K562 (cell line): ENCODE measurements around the gene GRIN2A. TPM values are rescaled to one million over a fixed set of nuclear protein-coding genes. Genes with fewer than 3 reads are reported as not detected.

Experiments
- ATAC-seq: fragments of 200-7000 bp; cut with Tn5 transposase; 3 replicates; pipeline ENCODE4 v1.9.1; 2020; ENCODE audit warnings: moderate library complexity
- BruUV-seq: library from RNA; stranded (reverse); fragments of 400-500 nt; replicated peaks from 2 replicates; lab custom pipeline; 2021; lab: Mats Ljungman, UMichigan
- CTCF ChIA-PET: fragments of 300-600 bp; formaldehyde crosslinking; extraction: SDS; loops from one replicate; lab custom pipeline; 2021; ENCODE audit warnings: low intra/inter-chr PET ratio; lab: Yijun Ruan, JAX
- POLR2A ChIA-PET: fragments of 300-600, 350-650 bp; sonication (Branson Sonifier 250); formaldehyde crosslinking; extraction: SDS; loops from one replicate; lab custom pipeline; 2021; ENCODE audit warnings: antibody characterized with exemption, inconsistent platforms; lab: Yijun Ruan, JAX
- DNase-seq, 4 experiments: peaks; one replicate each; pipeline versions ENCODE4 v3.0.0 to v3.0.0-alpha.2; 2011 to 2018; ENCODE audit warnings: low spot score in 3 of 4, mixed read lengths in 3 of 4; ENCODE audit errors: extremely low read depth in 1 of 4
- FAIRE-seq: peaks from 2 replicates; lab custom pipeline; 2011; peaks lifted over from hg19 to GRCh38; lab: Jason Lieb, UNC
- H2AFZ ChIP-seq: 2 replicates; pipeline ENCODE4 v1.6.0; 2011; ENCODE audit warnings: low read depth, low read length, control low read depth, inconsistent platforms
- H3K27ac ChIP-seq: fragments of 200-600 bp; 3 replicates; pipeline ENCODE4 v1.8.0; 2011; ENCODE audit warnings: low read depth, mild to moderate bottlenecking, control low read depth, inconsistent platforms, low read length, moderate library complexity, mixed read lengths; ENCODE audit errors: extremely low read depth
- H3K27me3 ChIP-seq, 2 experiments: fragments of 300-600 bp in 1 of 2; 2 replicates in 1 of 2; 3 replicates in 1 of 2; pipeline versions ENCODE4 v1.6.0 to v1.8.0; 2011; ENCODE audit warnings: inconsistent platforms in 2 of 2, low read length in 2 of 2, mild to moderate bottlenecking in 1 of 2, mixed read lengths in 1 of 2, moderate library complexity in 1 of 2; ENCODE audit not compliant: control insufficient read depth in 2 of 2, insufficient read depth in 2 of 2
- H3K36me3 ChIP-seq: fragments of 300-600 bp; 3 replicates; pipeline ENCODE4 v1.8.0; 2011; ENCODE audit warnings: mild to moderate bottlenecking, low read length, inconsistent platforms; ENCODE audit not compliant: control insufficient read depth, insufficient read depth
- H3K4me1 ChIP-seq, 2 experiments: fragments of 200-600 bp in 1 of 2; replicated peaks in 1 of 2; 2 replicates in 1 of 2; 3 replicates in 1 of 2; pipeline versions ENCODE4 v1.5.1 to v1.8.0; 2011; ENCODE audit warnings: inconsistent platforms in 2 of 2, low read length in 2 of 2, mild to moderate bottlenecking in 1 of 2, mixed read lengths in 1 of 2, moderate library complexity in 1 of 2; ENCODE audit not compliant: control insufficient read depth in 2 of 2, insufficient read depth in 2 of 2
- H3K4me2 ChIP-seq: 2 replicates; pipeline ENCODE4 v1.6.1; 2011; ENCODE audit warnings: low read length, control low read depth, inconsistent platforms, mixed read lengths; ENCODE audit not compliant: insufficient read depth
- H3K4me3 ChIP-seq: fragments of 200-600 bp; sonication (generic), shearing (Covaris generic); 2 replicates; pipeline ENCODE4 v1.5.1; 2016; ENCODE audit warnings: control low read depth, inconsistent platforms
- H3K79me2 ChIP-seq: fragments of 200-600 bp; 3 replicates; pipeline ENCODE4 v1.8.0; 2011; ENCODE audit warnings: low read length, inconsistent platforms; ENCODE audit not compliant: control insufficient read depth, insufficient read depth
- H3K9ac ChIP-seq, 2 experiments: 2 replicates each; pipeline versions ENCODE4 v1.6.0 to v1.6.1; 2011; ENCODE audit warnings: low read depth in 2 of 2, low read length in 2 of 2, control low read depth in 1 of 2, inconsistent platforms in 1 of 2, mild to moderate bottlenecking in 1 of 2, mixed read lengths in 1 of 2; ENCODE audit not compliant: insufficient read depth in 1 of 2
- H3K9me1 ChIP-seq: one replicate; pipeline ENCODE4 v1.6.0; 2011; ENCODE audit warnings: inconsistent platforms, mild to moderate bottlenecking, low read length, moderate library complexity; ENCODE audit not compliant: control insufficient read depth, insufficient read depth
- H3K9me3 ChIP-seq: replicated peaks from 2 replicates; pipeline ENCODE4 v1.5.1; 2011; ENCODE audit warnings: low read depth, low read length, inconsistent platforms; ENCODE audit not compliant: control insufficient read depth, insufficient read depth
- H4K20me1 ChIP-seq: replicated peaks from 2 replicates; pipeline ENCODE4 v1.6.1; 2011; ENCODE audit warnings: low read length, inconsistent platforms, mixed read lengths; ENCODE audit not compliant: control insufficient read depth, insufficient read depth
- BRF1 ChIP-seq: IDR thresholded peaks from 3 replicates; pipeline ENCODE4 v1.6.1; 2011; ENCODE audit warnings: borderline replicate concordance, mild to moderate bottlenecking; ENCODE audit not compliant: insufficient read length; ENCODE audit errors: extremely low read depth
- KHSRP ChIP-seq: fragments of 450-650 bp; IDR thresholded peaks from 2 replicates; pipeline ENCODE4 v1.6.1; 2017
- KLF16 ChIP-seq: IDR thresholded peaks from 2 replicates; pipeline ENCODE4 v1.6.1; 2016; ENCODE audit warnings: antibody characterized with exemption
- L3MBTL2 ChIP-seq: fragments of 450-650 bp; IDR thresholded peaks from 2 replicates; pipeline ENCODE4 v1.6.1; 2016; ENCODE audit warnings: mild to moderate bottlenecking, moderate library complexity
- PHF21A ChIP-seq: fragments of 450-650 bp; IDR thresholded peaks from 2 replicates; pipeline ENCODE4 v1.6.1; 2017; ENCODE audit warnings: low read depth, borderline replicate concordance
- SUPT5H ChIP-seq: fragments of 450-650 bp; IDR thresholded peaks from 2 replicates; pipeline ENCODE4 v1.6.1; 2016
- TRIM24 ChIP-seq, 2 experiments: fragments of 450-650 bp; IDR thresholded peaks; 2 replicates each; pipeline ENCODE4 v1.6.1; 2016
- ZNF277 ChIP-seq: fragments of 250-450 bp; sonication (Bioruptor Pico); IDR thresholded peaks from 2 replicates; pipeline ENCODE4 v1.8.0; 2022; ENCODE audit warnings: inconsistent platforms, mild to moderate bottlenecking, moderate library complexity, borderline replicate concordance
- WGBS: fragments of 100-300 bp; shearing (Covaris generic); methylation state at CpG from one replicate; pipeline ENCODE4 v1.1.6; 2016; ENCODE audit warnings: low coverage, mixed read lengths; ENCODE audit not compliant: insufficient coverage; ENCODE audit errors: missing lambda C conversion rate; 5-methylcytosine and 5-hydroxymethylcytosine counted together
- in situ Hi-C: fragments of 300-500 bp; cut with MboI; formaldehyde crosslinking; loops from 4 replicates; pipeline ENCODE4 v1.15.0; 2018; ENCODE audit warnings: inconsistent platforms, mixed read lengths
- intact Hi-C: fragments of 100-400 bp; cut with micrococcal nuclease; formaldehyde crosslinking; loops from 2 replicates; pipeline ENCODE4 v1.14.2; 2022
- polyA plus RNA-seq, 8 experiments: library from polyadenylated mRNA; depleted of rRNA in 4 of 8; stranded (reverse) in 5 of 8; unstranded in 3 of 8; fragments of >200 nt; fragmentation: Nextera tagmentation in 2 of 8; fragmentation: Illumina TruSeq in 1 of 8; extraction: Ambion mirVana in 2 of 8; extraction: Trizol in 1 of 8; gene quantifications; 2 replicates each; pipeline versions ENCODE4 v1.2.1 to v1.2.3, GENCODE V29; 2011 to 2014; ENCODE audit warnings: inconsistent platforms in 1 of 8, missing spikeins in 1 of 8
- total RNA-seq, 7 experiments: library from RNA; depleted of rRNA in 6 of 7; stranded (reverse); fragments of >200 nt in 6 of 7; fragmentation: Illumina TruSeq in 2 of 7; extraction: Trizol in 2 of 7; gene quantifications; 2 replicates each; pipeline versions ENCODE4 v1.2.1 to v1.2.3, GENCODE V29; 2011 to 2021; ENCODE audit warnings: low replicate concordance in 1 of 7

GRIN2A gene
- total and polyA plus RNA-seq, 9 of the 15 experiments (the other 6 are each of a cell fraction or from before 2014, with no cell fraction given), result not detected

- H3K79me2 ChIP-seq, result no peaks in the 10 kb centered on the region
- ChIA-PET POLR2A (interaction anchor here (0.6 kb wide), 1 partner anchor 9 kb away, joined by 4 read pairs; no protein-coding TSS in a partner anchor), CTCF (no interaction called here)
- FAIRE-seq (no peak), ATAC-seq (no peak), DNase-seq (no peak)
- no peak overlapping the region for H3K9ac ChIP-seq
- 0% methylated on average over 4 of the region's 4 CpGs for WGBS
- BruUV-seq, result no TSS peak
- no peaks in the 10 kb centered on the region for H4K20me1 ChIP-seq
- no peak overlapping the region for H3K4me2 ChIP-seq
- no peaks in the 10 kb centered on the region for H3K36me3 ChIP-seq
- H3K4me3 ChIP-seq, result no peak overlapping the region
- H3K4me1 ChIP-seq, result no peaks in the 10 kb centered on the region
- no peaks in the 10 kb centered on the region; a peak in 1 of 5 replicates for H3K27me3 ChIP-seq
- no peaks in the 10 kb centered on the region for H3K9me1 ChIP-seq
- TF ChIP-seq ZNF277 (CRISPR knock-in tag), result no peak
- TF ChIP-seq KLF16, result no peak
- TF ChIP-seq TRIM24 (IDR thresholded peaks at IDR 0.05), result no peak
- TF ChIP-seq PHF21A, result no peak
- no peak for TF ChIP-seq KHSRP
- TF ChIP-seq SUPT5H, result no peak
- no peak for TF ChIP-seq L3MBTL2
- no peak for TF ChIP-seq BRF1
- H3K9me3 ChIP-seq, result no peaks in the 10 kb centered on the region
- intact Hi-C loops (no loop called here), in situ Hi-C loops (no loop called here)
- H3K27ac ChIP-seq, result no peak overlapping the region
- no peak overlapping the region for H2AFZ ChIP-seq
These were observed 61.3 kb downstream of the GRIN2A start for GRCh38 chr16:10120953-10121352.
